Fibroblast of peridontal ligament (primary cell): Measurements from ENCODE around the gene EXTL1.

Source experiments
- DNase-seq: peaks from one replicate; pipeline ENCODE4 v3.0.0-alpha.2; 2010; ENCODE audit errors: extremely low read depth

EXTL1 gene

DNA sequence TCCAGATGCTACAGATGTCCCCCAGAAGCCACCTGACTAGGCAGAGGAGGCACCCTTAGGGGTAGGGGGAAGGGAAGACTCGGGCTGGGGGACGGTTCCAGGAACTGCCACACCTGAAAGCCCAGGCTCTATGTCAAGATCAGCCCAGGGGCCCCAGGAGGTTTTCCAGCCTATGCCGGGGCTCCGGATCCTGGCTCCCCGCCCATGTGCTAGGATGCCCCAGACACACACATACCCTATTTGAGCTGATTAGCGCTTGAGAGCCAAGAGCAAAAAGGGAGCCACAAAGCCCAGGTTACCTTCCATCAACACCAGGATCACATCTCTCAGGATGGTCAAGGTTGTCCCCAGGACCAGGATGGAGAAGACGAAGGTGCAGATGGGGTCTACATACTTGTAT, 19.8 kb downstream of the EXTL1 start:
- DNase-seq, result no peak

DNA sequence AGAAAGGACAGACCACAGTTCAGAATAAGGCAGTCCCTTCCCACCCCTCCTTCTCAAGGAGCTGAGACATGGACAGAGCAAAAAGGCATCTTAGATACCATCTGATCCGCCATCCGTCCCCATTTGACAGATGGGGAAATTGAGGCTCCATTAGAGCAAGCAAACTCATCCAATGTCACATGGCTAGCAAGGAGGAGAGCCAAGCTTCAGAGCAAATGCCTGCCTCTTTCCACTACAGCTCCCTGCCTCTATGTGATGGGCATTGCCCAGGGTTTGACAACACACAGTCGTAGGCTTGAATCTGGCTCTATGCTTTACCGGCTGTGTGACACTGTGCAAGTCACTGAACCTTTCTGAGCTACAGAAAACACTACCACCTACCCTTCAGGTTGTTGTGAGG, 20.4 kb downstream of the EXTL1 start:
- DNase-seq, result no peak

DNA sequence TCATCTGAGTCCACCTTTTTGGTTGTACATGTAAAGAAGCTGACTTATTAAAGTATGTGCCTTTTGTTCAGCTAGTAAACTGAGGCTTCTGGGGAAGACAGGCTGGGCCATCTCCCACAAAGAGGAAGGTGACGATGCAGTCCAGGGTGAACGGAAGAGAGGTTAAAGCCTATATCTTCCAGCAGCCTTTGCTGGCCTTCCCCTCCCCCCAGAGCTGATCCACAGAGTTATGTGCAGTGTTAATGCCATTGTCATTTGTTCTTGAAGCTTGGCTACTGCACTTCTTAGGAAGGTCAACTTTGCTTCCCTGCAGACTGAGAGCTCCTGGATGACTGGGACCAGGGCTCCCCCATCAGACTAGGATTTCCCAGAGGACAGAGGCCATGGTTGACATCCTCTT, 22.2 kb downstream of the EXTL1 start:
- DNase-seq, result no peak

DNA sequence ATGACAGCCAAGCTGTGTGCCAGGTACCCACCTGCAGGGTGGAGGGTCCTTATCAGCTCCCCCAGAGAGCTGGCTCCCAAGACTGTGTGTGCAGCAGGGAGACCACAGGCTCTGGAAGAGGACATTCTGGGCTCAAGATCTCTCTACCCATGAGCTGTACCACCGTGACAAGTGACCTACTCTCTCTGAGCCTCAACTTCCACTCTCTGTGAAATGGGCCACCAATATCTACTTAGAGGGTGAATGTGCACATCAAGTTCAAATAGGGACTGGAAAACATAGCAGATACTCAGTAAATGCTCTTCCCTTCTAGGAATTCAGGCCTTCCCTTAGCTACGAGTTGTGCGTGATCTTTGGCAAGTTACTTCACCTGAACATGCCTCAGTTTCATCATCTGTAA, 22.8 kb downstream of the EXTL1 start:
- no peak for DNase-seq

DNA sequence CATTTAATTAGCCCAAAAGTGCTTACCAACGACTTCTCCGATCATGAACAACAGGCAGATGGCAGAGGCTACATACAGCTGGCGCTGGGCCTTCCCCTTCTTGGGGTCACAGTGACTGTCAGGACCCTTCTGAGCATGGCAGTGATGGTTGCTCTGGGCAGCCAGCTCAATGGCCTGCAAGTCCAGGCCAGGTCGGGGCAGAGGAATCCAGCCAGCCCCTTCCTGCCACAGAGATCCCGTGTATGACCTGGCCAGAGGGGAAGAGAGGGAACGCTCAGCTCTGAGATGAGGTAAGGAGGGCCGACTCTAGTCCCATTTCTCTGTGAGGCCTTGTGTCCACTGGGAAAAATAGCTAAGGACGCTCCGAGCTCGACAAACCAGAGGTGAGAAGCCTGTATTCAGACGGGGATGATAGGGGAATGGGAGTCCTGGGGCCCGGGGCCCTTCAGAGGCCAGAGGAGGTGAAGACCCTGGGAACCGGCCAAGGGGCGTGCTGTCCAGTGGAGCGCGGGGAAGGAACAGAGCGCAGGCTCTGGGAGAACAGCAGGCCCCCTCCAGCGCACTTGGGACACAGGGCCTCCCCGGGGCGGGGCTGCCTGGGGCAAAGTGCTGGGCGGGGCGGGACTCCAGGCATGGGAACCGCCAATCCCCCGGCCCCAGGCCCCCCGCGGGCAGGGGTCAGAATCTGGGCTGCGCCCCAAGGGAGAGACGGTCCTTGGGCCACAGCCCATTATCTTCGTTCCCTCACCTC, 23.6 kb downstream of the EXTL1 start:
- DNase-seq, result no peak

DNA sequence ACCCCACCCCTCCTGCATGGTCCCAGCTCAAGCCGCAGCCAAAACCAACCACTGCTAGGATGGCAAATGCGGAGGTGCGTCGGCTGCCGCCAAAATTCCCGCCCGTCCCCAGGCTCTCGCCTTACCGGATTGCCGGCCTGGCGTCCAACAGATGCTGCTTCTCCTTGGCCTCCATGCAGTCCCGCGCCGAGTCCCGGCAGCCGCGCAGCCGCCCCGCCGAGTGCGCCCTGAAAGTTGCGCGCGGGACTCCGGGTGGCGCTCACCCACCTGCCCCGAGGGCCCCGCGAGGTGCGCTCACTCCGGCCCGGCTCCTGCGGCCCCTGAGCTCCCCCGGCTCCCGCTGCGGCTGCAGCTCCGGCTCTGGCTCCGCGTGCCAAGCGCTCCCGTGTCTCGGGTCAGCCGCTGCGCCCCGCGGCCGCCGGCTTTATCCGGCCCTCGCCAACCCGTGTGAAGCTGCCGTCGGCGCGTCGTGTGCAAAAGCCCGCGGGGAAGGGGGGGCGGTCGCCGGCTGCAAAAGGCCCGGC, 24.2 kb downstream of the EXTL1 start, which contains the start of gene SLC30A2:
TSS of gene SLC30A2 (minus strand) at position 397 of the 524 bp plus-strand sequence. CDS start at position 175, 222 bp downstream.
- no peak for DNase-seq

DNA sequence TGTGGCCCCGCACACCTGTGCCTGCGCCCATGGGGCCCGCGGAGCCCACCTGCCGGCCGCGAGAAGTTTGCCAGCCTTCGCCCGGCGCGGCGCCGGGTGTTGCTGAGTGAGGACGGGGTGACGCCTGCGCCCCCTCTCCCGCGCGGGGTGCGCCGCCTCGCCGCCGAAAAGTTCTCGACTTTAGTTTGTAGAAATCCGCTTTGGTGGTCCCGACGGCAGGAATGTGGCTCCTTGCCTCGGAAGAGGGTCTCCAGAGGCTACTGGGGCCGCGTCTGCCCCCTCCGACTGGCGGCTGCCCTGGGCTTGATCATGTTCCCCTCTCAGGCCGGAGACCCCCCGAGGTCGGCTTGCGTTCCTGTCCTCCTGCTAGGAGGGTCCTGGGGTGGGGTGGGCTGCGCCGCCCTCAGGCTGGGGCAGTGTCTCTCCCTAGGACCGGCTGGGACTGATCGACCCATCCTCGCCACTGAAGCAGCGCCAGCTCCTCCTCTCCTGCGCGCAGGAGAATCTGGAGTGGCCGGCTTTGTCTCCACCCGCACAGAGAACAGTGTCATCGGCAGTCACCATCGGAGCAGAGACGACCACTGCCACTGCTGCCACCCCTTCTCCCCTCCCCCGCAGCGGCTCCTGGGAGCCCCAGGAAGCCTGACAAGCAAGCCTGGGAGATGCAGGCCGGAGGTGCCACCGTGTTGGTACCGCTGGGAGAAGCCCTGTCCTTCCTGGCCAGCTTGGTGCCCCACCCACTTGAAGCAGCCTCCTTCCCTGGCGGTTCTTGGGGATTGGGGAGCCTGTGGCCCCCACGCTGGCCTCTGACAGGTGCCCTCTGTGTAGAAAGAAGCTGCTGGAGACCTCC, 24.9 kb downstream of the EXTL1 start:
- DNase-seq, result no peak

DNA sequence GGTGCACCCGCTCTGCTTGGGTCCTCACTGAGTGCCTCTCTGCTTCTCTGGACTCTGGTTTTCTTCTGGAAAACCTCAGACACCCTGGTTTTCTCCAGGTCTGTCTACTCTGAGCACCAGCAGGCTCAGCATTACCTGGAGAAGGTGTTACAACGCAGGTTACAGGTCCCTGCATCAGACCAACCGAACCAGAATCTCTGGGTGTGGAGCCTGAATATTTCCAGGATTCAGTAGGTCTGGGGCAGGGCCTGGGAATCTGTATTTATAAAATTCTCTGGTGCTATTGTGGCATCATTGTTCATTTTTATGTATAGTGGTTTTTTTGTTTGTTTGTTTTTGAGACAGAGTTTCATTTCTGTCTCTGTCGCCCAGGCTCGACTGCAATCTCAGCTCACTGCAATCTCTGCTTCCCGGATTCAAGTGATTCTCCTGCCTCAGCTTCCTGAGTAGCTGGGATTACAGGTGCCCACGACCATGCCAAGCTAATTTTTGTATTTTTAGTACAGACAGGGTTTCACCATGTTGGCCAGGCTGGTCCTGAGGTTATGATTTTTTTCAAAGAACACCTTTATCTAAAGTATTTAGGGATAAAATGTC, 25.8 kb downstream of the EXTL1 start:
- DNase-seq, result no peak

DNA sequence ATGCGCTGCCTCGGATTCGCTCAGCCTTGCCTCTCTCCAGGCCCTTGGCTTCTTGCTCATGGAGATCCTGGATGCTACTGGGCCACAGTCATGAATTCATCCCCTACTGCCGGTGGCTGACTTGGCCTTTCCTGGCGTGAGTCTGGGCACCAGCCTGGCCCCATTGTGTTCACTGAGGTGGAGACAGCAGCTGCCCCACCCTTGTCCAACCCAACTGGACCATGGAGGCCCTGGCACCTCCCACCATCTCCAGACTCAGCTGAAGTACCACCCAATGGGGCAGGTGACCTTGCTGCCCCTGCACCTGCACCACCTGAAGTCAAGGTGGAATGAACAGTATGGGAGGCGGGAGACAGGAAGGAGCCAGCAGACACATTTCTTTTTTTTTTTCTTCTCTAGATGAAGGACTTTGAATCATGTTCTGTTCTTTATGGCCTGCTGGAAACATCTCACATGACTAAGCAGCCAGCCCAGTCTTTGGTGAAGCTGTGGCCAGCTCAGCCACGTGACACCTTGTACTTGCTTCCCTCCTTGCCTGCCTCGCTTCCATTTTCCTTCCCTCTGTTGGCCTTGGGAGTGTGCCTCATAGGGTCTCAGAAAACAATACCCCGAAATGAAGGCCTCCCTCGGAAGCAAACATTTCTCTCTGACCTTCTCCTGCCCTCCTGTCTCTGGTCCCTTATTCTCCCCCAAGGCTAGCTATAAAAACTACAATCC, 28.1 kb downstream of the EXTL1 start:
- DNase-seq, result no peak

DNA sequence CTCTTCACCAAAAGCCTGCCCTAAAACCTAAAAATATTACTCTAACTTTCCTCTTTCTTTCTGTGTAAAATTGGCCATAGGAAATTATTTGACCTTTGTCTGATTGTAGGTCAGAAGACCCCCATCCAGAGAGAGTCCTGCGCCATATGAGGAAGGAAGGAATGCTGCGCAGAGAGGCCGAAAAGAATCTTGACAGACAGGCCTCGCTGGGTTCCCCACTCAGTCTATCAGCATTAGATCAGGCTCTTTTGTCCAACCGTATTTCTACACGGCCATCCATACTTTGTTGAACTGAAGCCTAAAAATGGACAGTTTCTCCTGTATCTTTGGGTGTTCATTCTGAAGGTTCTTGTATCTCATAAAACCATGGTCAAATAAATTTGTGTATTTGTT, 28.7 kb downstream of the EXTL1 start:
- DNase-seq, result no peak

DNA sequence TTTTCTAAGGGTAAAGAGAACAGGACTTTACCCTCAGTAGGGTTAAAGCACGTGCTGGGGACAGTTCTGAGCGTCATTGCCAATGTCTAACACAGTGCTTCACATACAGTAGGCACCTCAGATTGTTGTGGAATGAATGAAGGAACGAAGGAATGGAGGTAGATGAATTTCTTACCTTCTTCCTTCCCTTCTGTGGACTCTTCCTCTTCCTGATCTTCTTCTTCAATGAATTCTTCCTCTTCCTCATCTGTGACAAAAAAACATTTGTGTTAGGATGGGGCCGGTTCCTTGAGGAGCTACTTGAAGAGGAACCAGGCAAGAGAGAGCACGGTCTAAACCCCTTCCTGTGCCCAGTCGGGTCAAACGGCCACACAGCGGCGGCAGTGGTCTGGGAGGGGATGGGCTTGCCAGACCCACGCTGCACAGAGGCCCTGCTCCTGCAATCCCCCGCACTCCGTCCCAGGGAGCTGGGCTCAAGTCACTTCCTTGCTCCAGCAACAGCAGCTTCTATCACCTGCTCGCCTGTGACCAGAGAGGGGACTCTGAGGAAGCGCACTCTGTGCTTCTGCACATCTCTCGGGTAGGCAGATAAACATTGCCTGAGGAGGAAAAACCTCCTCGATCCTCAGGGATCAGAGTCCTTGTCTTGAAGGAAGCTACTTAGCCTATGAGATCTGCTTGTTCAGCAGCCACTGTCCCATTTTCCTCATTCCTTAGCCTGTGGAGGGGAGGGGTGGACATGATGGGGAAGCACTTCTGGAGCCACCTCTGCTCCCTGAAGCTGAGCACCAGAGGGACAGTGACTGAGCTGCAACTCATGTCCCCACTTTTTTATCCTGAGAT, 32.4 kb downstream of the EXTL1 start:
- no peak for DNase-seq

DNA sequence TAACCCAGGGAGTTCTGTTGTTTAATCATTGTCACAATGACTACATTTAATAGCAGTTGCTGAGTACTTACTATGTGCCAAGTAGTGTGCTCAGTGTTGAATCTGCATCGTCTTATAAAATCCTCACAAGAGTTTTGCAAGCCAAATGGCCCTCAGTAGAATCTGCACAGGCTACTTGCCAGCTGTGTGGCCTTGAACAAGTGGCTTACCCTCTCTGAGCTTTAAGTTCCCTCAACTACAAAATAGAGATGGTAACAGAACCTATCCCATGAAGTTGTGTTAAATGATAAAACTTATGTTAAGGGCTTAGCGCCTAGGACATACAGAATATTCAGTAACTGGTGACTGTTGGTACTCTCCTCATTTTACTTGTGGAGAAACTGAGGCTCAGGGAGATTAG, 33.5 kb downstream of the EXTL1 start:
- no peak for DNase-seq

DNA sequence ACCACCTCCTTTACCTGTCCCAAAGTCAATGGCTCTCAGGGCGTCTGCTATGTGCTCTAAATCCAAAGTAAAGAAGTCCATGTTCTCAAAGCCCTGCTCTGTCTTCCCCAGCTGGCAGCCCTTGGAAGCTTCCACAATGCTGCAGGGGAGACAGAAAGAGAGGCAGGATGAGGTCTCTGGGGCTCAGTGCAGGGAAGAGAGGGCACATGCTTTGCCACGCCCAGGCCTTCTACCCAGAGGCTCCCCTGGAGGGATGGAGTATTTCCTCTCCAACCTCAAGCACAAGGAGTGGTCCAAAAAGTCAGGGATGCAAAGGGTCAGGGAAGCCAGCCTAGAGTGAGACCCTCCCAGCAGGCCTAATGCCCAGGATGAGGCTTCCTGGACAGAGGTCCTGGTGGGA, 35.6 kb downstream of the EXTL1 start:
- DNase-seq, result no peak

DNA sequence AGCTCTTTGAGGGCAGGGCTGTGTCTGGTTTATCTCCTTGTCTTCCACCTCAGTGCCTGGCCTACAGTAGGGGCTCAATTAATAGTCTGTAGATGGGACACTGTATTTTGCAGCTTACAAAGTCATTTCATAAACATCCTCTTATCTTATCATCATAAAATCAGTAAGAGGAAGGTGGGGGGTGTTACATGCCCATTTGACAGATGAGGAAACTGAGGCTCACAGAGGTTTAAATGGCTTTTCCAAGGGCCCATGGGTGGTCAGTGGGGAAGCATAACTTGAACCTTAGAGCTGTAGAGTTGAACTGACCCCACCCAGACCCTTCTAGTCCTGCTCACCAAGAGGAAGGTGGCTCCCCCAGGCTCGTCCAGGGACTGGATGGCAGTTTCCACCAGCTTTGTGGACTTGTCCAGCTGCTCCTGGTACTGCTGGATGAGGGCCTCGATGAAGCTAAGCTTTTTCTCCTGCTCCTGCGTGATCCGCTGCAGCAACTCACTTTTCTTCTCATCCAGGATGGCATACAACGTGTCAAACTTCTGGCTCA, 36.5 kb downstream of the EXTL1 start:
- no peak for DNase-seq

DNA sequence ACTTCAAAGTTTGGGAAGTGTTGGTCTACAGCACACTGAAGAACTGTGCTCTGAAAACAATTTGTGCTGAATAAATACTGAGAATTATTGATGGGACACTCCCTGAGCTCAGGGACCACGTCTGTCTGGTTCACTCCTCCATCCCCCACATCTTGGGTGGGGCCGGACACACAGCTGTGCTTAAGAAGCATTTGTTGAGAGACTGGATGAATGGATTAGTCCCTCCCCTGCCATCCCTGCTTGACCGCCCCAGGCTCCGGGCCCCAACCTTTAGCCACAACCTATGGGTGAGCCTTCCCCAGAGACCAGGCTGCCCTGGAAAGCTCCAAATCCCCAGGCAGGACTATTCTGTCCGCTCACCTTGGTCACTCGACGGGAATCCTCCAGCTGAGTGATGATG, 38.3 kb downstream of the EXTL1 start:
- DNase-seq, result no peak

DNA sequence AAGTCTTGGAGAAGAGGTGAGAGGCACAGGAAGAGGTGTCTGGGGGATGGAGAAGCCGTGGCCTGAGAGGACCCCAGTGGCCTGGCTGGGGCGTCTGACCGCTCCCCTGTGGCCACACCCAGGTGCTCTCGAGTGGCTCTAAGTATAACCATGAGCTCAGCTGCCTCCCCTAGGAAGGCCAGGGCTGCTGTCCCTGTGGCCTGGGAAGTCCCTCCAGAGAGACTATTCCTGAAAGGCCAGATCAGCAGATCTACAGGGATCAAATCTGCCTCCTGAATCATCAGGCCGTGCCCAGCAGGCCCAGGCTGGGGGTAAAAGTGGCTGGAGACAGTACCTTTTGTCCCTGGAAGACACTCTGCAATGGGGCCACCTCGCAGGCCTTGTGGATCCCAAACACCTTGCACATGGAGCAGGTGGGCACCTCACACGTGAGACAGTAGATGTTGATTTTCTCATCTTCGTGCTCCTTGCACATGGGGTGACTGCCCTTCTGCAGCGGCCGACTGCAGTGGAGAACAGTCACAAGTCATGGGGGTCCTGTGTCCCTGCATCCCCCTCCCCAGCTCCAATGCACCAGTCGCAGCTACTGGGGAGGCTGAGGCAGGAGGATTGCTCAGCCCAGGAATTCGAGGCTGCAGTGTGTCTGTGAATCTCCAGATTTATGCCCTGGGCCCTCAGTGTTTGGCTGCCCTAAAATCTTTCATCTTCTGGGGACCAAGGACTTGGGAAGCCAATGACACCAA, 39.4 kb downstream of the EXTL1 start:
- DNase-seq, result no peak

DNA sequence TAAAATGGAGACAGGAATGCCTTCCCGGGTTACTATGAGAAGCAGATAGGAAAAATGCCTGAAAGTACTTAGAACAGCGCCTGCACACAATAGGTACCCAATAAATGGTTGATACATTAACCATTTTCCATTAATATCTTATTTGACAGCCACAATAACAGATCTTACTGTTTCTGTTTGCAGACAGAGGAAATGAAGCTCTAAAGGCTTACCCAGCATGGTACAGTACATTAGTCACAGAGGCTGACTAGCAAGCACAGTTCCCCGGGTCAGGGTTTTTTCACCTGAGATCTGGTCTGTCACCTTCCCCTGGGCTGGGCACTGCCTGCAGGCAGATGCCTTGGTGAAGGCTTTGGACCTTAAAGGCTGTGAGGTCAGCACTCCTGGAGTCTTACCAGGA, 43.0 kb downstream of the EXTL1 start:
- no peak for DNase-seq

DNA sequence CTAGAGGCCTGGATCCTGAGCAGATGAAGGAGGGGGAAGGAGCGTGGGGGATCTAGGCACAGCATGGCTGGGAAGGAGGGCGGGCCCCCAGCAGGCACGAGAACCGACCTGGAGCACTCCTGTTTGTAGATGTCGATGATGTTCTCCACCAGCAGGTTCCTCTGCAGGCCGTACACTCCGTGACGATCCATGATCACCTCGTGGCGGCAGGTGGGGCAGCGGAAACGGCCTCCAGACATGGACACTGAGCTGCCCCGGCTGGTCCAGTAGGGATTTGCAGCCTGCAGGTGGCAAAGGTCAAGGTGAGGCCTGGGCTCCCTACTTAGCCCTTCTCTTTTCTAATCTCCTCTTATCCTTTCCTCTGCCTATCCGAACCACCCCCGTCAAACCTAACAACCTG, 44.6 kb downstream of the EXTL1 start:
- no peak for DNase-seq

DNA sequence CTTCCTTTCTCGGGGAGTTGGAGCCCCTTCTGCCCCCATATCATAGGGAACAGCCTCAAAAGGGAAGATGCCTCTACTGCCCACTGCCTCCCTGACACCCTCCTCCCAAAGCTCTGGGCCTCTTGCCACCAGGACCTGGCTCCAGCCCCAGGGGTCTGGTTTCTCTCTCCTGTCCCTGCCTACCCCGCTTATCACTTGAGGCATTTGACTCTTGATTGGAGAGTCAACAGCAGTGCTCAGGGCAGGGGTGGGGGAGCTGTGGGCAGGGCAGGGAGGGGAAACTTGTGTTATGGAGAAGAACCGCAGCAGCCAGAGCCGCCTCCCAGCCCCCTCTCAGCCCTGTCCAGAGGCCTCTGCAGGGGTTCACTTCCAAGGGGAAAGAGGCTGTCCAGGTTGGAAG, 45.3 kb downstream of the EXTL1 start:
- no peak for DNase-seq

DNA sequence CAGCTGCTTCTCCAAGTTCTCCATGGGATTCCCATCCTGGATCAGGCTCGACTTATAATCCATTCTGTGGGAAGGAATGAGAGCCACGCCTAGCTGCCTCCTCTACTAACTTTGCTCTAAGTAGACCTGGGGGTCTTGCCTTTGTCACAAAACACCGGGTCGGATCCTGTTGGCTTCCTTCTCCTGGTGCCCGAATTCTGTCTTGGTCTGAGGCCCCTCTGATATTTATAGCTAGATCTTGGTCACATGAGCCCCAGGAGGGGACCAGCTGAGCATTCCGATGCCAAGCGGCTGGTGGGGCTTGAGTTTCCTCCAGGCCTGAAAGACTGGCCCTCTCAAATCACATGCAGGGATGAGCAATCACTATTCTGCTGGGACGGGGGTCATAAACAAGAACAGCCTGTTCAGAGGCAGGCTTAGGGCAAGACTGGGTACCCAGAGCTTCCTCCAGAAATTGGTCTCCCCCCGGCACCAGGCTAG, 45.9 kb downstream of the EXTL1 start, which contains the start of gene TRIM63:
TSS of gene TRIM63 (minus strand) at position 199 of the 480 bp plus-strand sequence. CDS start at position 63, 136 bp downstream.
- DNase-seq, result no peak
